Spleen (tissue), 11 donors: ENCODE measurements around the gene SIPA1. TPM values are rescaled to one million over a fixed set of nuclear protein-coding genes. Genes with fewer than 3 reads are reported as not detected.

Experiments
- DNase-seq: peaks from one replicate; pipeline ENCODE4 v3.0.0-alpha.2; 2020
- H3K27ac ChIP-seq, 8 donors: fragments of 200-600 bp; sonication (generic) in 7 of 8; 1 replicate in 4 of 8; 2 replicates in 4 of 8; pipeline versions ENCODE4 v1.5.0 to v1.8.0; 2016 to 2021; ENCODE audit warnings: inconsistent platforms in 4 of 8, mild to moderate bottlenecking in 4 of 8, moderate library complexity in 1 of 8
- H3K27me3 ChIP-seq, 7 donors: fragments of 200-600 bp; sonication (generic) in 6 of 7; replicated peaks in 1 of 7; 1 replicate in 4 of 7; 2 replicates in 3 of 7; pipeline versions ENCODE4 v1.5.0 to v1.8.0; 2016 to 2021; ENCODE audit warnings: inconsistent platforms in 3 of 7, mild to moderate bottlenecking in 1 of 7
- H3K36me3 ChIP-seq, 6 donors: fragments of 200-600 bp; sonication (generic) in 5 of 6; 1 replicate in 4 of 6; 2 replicates in 2 of 6; pipeline versions ENCODE4 v1.5.0 to v1.8.0; 2016 to 2021; ENCODE audit warnings: inconsistent platforms in 2 of 6
- H3K4me1 ChIP-seq, 6 donors: fragments of 200-600 bp; sonication (generic) in 5 of 6; 1 replicate in 3 of 6; 2 replicates in 3 of 6; pipeline versions ENCODE4 v1.5.0 to v1.8.0; 2016 to 2021; ENCODE audit warnings: inconsistent platforms in 3 of 6
- H3K4me3 ChIP-seq, 8 donors: fragments of 200-600 bp; sonication (generic) in 7 of 8; 1 replicate in 4 of 8; 2 replicates in 4 of 8; pipeline versions ENCODE4 v1.5.0 to v1.8.0; 2016 to 2021; ENCODE audit warnings: inconsistent platforms in 4 of 8, mild to moderate bottlenecking in 4 of 8, moderate library complexity in 2 of 8
- H3K9me3 ChIP-seq, 8 donors: fragments of 200-600 bp; sonication (generic) in 7 of 8; 1 replicate in 4 of 8; 2 replicates in 4 of 8; pipeline versions ENCODE4 v1.5.0 to v1.8.0; 2016 to 2021; ENCODE audit warnings: inconsistent platforms in 4 of 8
- POLR2A ChIP-seq, 3 donors: fragments of 450-650 bp; IDR thresholded peaks; one replicate each; pipeline ENCODE4 v1.5.1; 2017; ENCODE audit warnings: antibody characterized with exemption in 3 of 3, mild to moderate bottlenecking in 1 of 3
- POLR2AphosphoS5 ChIP-seq, 3 donors: sonication (generic); formaldehyde crosslinking; IDR thresholded peaks; one replicate each; pipeline ENCODE4 v1.5.1; 2017; ENCODE audit warnings: antibody characterized with exemption in 3 of 3
- WGBS, 5 donors: extraction: QIAGEN DNeasy Blood & Tissue Kit in 3 of 5; methylation state at CpG; one replicate each; pipeline versions ENCODE4 v1.1.5 to v1.1.7; 2013 to 2018; 5-methylcytosine and 5-hydroxymethylcytosine counted together
- intact Hi-C: fragments of 100-400 bp; cut with DNase I; formaldehyde crosslinking; loops from one replicate; pipeline ENCODE4 v1.15.0; 2023; ENCODE audit warnings: low total_unique reads
- polyA plus RNA-seq, 3 donors: library from polyadenylated mRNA; stranded (reverse); fragments of 200-250 nt; gene quantifications; one replicate each; pipeline ENCODE4 v1.2.1, GENCODE V29; 2013
- total RNA-seq, 7 donors: library from RNA; depleted of rRNA in 3 of 7; stranded (reverse); fragments of >200 nt in 3 of 7; fragmentation: NEBNext Ultra II Directional in 4 of 7; extraction: Animal tissue kit (Norgen Biotek cat#: 25700) in 4 of 7; gene quantifications; one replicate each; pipeline versions ENCODE4 v1.1.0 to v1.2.1, GENCODE V29; 2016 to 2021
- TF ChIP-seq, protein P1 (sequence below), 11 experiments: fragments of 200-600 bp in 7 of 11; fragments of 450-650 bp in 4 of 11; sonication (generic) in 4 of 11; IDR thresholded peaks in 8 of 11; conservative IDR thresholded peaks in 3 of 11; 1 replicate in 7 of 11; 2 replicates in 4 of 11; pipeline versions ENCODE4 v1.4.0 to v1.8.0; 2016 to 2021; ENCODE audit warnings: antibody characterized with exemption in 11 of 11, inconsistent platforms in 4 of 11, mild to moderate bottlenecking in 1 of 11
- donor health status: healthy with polysubstance abuse.
- donor health status: DM: no; HTN: no; CAD: no; lungs with moderate emphysema.
- donor health status: DM: no; HTN: no; CAD: no.
- donor health status: Bipolar disorder and iron deficiency.
- donor health status: healthy.
- donor health status: DM: no; HTN: no; CAD: no.
- donor health status: DM: yes; HTN: yes; CAD: no.

Gene SIPA1
- total and polyA plus RNA-seq, 10 donors: 167 to 423 (median 272) TPM

DNA sequence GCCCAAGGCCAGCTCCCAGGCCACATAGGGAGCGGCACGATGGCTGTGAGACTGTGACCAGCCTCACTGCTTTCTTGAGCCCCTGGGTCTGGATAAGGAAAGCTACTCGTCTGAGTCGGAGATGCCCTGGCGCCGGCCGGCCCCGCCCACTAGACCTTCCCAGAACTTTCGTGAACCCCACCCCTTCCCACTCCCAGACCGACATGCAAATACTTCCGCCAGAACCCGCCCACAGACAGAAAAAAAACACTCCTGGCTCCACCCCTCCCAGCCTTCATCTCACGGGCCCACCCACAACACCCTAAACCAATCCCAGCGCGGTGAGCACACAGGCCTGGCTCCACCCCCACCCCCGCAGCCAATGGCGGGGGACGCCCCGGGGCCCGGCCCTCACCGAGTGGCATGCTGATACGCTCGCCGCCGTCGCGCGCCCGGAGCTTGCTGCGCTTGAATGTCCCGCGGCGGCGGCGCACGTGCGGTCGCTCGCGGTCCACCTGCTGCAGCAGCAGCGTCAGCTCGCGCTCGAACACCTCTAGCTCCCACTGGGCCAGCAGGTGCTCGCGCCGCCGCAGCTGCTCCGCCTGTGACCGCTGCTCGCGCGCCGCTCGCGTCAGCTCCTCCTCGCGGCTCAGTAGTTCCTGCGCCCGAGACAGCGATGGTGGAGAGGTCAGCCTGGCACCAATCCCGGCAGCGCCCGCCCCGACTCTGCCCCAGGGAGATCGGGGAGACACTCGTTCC lies 30.9 kb upstream of the SIPA1 start:
- Histone ChIP-seq H3K9me3 (no peaks in the 10 kb centered on the region), H3K27me3 (no peaks in the 10 kb centered on the region), H3K27ac (peak overlapping the region; percentile 58 to 83 (median 76)), H3K4me3 (peak overlapping the region in 4 of 8 donors; percentile 7 to 48 (median 12)), H3K4me1 (peaks cover 41 to 79% (median 60%) of the 10 kb centered on the region in 6 donors), H3K36me3 (peaks cover 0 to 97% (median 79%) of the 10 kb centered on the region in 6 donors)
- 59 to 84% (median 73%) methylated on average over 25 to 67 of the region's 67 CpGs for WGBS, 5 donors
- TF ChIP-seq POLR2A (IDR thresholded peaks at IDR 0.05) (no peak), POLR2AphosphoS5 (IDR thresholded peaks at IDR 0.05) (peak; percentile 8 to 71 (median 67))
- TF ChIP-seq, protein P1, sequence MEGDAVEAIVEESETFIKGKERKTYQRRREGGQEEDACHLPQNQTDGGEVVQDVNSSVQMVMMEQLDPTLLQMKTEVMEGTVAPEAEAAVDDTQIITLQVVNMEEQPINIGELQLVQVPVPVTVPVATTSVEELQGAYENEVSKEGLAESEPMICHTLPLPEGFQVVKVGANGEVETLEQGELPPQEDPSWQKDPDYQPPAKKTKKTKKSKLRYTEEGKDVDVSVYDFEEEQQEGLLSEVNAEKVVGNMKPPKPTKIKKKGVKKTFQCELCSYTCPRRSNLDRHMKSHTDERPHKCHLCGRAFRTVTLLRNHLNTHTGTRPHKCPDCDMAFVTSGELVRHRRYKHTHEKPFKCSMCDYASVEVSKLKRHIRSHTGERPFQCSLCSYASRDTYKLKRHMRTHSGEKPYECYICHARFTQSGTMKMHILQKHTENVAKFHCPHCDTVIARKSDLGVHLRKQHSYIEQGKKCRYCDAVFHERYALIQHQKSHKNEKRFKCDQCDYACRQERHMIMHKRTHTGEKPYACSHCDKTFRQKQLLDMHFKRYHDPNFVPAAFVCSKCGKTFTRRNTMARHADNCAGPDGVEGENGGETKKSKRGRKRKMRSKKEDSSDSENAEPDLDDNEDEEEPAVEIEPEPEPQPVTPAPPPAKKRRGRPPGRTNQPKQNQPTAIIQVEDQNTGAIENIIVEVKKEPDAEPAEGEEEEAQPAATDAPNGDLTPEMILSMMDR (IDR thresholded peaks at IDR 0.05 in 8 of 11, conservative IDR thresholded peaks at IDR 0.05 in 3 of 11): no peak
- intact Hi-C loops: no loop called here
- DNase-seq: peak; percentile 90

DNA sequence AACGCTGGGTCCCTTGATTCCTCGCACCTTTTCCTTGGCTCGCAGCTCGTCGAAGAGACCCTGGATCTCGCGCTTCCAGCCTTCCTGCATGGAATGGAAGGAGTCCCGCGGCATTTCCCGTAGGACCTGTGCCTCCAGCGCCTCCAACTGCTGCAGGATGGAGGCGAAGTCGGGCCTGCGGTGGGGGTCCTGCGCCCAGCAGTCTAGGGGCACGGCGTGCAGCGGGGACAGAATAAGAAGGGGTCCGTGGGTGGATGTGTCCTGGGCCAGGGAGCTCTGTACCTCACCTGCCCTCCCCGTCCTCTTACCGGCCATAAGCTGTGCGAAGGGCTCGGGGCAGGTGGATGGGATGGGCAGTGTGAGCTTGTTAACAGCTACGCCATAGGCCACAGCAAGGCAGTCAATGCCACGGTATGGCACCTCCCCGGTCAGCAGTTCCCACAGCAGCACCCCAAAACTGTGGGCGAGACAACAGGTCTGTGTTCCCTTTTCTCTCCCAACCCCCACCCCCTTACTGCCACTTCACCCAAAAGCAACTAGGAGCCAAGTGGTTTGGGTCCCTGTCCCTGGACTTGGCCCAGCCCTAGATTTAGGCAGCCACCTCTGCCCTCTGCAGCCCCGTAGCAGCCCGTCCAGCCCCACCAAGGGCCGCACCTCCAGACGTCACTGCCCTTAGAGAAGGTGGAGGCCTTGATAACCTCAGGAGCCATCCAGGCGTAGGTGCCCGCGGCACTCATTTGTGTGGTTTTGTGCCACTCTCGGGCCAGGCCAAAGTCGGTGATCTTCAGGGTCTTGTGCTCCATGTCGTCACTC lies 30.1 kb upstream of the SIPA1 start:
- WGBS, 5 donors: 84 to 93% (median 92%) methylated on average over 37 of the region's 37 CpGs
- H3K27me3 ChIP-seq: no peaks in the 10 kb centered on the region
- intact Hi-C loops: no loop called here
- peak overlapping the region in 4 of 8 donors; percentile 17 to 79 (median 40) for H3K27ac ChIP-seq
- H3K4me1 ChIP-seq: peaks cover 49 to 81% (median 67%) of the 10 kb centered on the region in 6 donors
- peaks cover 0 to 97% (median 78%) of the 10 kb centered on the region in 6 donors for H3K36me3 ChIP-seq
- DNase-seq: no peak
- peak overlapping the region in 4 of 8 donors; percentile 7 to 48 (median 12) for H3K4me3 ChIP-seq
- no peak for TF ChIP-seq POLR2A (IDR thresholded peaks at IDR 0.05)
- peak in 1 of 3 donors; percentile 17 for TF ChIP-seq POLR2AphosphoS5 (IDR thresholded peaks at IDR 0.05)
- H3K9me3 ChIP-seq: no peaks in the 10 kb centered on the region

DNA sequence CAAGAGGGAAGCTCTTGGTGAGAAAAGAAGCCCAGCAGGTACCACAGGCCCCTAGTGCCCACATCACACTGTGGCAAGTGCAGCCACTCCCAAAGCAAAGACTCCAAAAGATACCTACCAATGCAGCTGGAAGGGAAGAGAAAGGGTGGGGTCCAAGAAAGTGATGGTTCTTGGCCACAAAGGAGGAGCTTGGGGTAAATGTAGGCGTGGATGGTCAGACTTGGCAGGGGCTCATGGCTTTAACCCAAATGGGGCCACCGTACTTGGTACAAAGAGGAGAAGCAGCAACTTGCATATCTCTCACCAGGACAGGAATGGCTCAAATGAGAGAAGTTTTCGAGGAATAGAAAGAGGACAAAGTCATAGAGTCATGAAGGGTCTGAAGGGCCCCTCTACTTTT lies 28.7 kb upstream of the SIPA1 start:
- Histone ChIP-seq H3K36me3 (peaks cover 0 to 87% (median 65%) of the 10 kb centered on the region in 6 donors), H3K27me3 (no peaks in the 10 kb centered on the region), H3K4me3 (peak overlapping the region in 1 of 8 donors; percentile 95), H3K4me1 (peaks cover 54 to 81% (median 70%) of the 10 kb centered on the region in 6 donors), H3K9me3 (no peaks in the 10 kb centered on the region), H3K27ac (peak overlapping the region in 5 of 8 donors; percentile 20 to 99 (median 98))
- 60 to 78% (median 71%) methylated on average over 3 of the region's 3 CpGs for WGBS, 5 donors
- TF ChIP-seq, protein P1 (IDR thresholded peaks at IDR 0.05 in 8 of 11, conservative IDR thresholded peaks at IDR 0.05 in 3 of 11): no peak
- TF ChIP-seq POLR2AphosphoS5 (IDR thresholded peaks at IDR 0.05): no peak
- TF ChIP-seq POLR2A (IDR thresholded peaks at IDR 0.05): no peak
- intact Hi-C loops: no loop called here
- DNase-seq: no peak

DNA sequence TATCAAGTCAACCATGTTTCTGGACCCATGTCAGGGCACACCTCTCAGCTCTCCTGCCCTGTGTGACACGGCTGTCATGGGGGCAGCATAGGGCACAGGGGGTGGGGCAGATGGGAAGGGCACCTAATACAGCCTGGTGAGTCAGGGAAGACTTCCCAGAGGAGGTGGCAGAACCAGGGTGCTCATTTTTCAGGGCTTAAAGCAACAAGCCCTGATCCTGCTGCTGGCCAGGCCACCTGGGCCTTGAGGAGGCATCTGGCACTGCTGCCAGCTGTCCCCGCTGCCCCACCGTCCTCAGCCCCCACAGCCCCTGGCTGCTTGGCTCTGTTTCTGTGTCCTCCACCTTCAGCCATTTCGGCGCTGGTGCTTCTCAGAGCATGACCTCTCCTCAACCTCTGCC lies 28.2 kb upstream of the SIPA1 start:
- Histone ChIP-seq H3K27me3 (no peaks in the 10 kb centered on the region), H3K27ac (peak overlapping the region in 6 of 8 donors; percentile 20 to 99 (median 98)), H3K4me1 (peaks cover 54 to 81% (median 70%) of the 10 kb centered on the region in 6 donors), H3K4me3 (peak overlapping the region in 2 of 8 donors; percentile 14 to 95), H3K36me3 (peaks cover 0 to 83% (median 61%) of the 10 kb centered on the region in 6 donors), H3K9me3 (no peaks in the 10 kb centered on the region)
- no peak for DNase-seq
- intact Hi-C loops: no loop called here
- TF ChIP-seq POLR2A (IDR thresholded peaks at IDR 0.05): no peak
- TF ChIP-seq POLR2AphosphoS5 (IDR thresholded peaks at IDR 0.05): peak in 1 of 3 donors; percentile 34
- TF ChIP-seq, protein P1 (IDR thresholded peaks at IDR 0.05 in 8 of 11, conservative IDR thresholded peaks at IDR 0.05 in 3 of 11): no peak
- whole genome bisulfite sequencing, 5 donors: 73 to 86% (median 84%) methylated on average over 5 of the region's 5 CpGs
